Fibroblast of skin of left quadriceps (primary cell): ENCODE data around the gene B3GNT5.

ENCODE experiments used
- DNase-seq, 2 experiments: peaks; one replicate each; pipeline ENCODE4 v3.0.0-alpha.2; 2013; ENCODE audit warnings: low read depth in 2 of 2

The B3GNT5 gene

GRCh38 chr3:183319371-183319770, 66.3 kb downstream of the B3GNT5 start:
- DNase-seq, result no peak
